HepG2 (cell line): Measurements from ENCODE around the gene RRAS. TPM values are rescaled to one million over a fixed set of nuclear protein-coding genes. Genes with fewer than 3 reads are reported as not detected.
A peak's percentile ranks its signal among the peaks of the same experiment; 100 is the strongest.

Experiments used
- GABPB1 ChIP-seq: IDR thresholded peaks from 2 replicates; pipeline ENCODE4 v1.6.1; 2016; ENCODE audit warnings: mild to moderate bottlenecking, missing genetic modification reagents, moderate library complexity, missing compliant biosample characterization
- IKZF4 ChIP-seq: sonication (generic); formaldehyde crosslinking; IDR thresholded peaks from 2 replicates; pipeline ENCODE4 v1.5.1; 2020; ENCODE audit warnings: borderline replicate concordance, mild to moderate bottlenecking, low read depth, missing genetic modification reagents; ENCODE audit errors: not compliant biosample characterization
- MIER3 ChIP-seq: IDR thresholded peaks from 2 replicates; pipeline ENCODE4 v1.6.1; 2016; ENCODE audit warnings: missing compliant biosample characterization, borderline replicate concordance
- NFKB2 ChIP-seq: sonication (generic); formaldehyde crosslinking; IDR thresholded peaks from 2 replicates; pipeline ENCODE4 v1.4.0; 2020; ENCODE audit warnings: missing genetic modification reagents, borderline replicate concordance
- SALL1 ChIP-seq: sonication (generic); formaldehyde crosslinking; IDR thresholded peaks from 2 replicates; pipeline ENCODE4 v1.8.0; 2022; ENCODE audit warnings: mild to moderate bottlenecking, missing genetic modification reagents
- SALL2 ChIP-seq: sonication (generic); formaldehyde crosslinking; IDR thresholded peaks from 2 replicates; pipeline ENCODE4 v1.8.1; 2023; ENCODE audit warnings: mild to moderate bottlenecking, missing genetic modification reagents, inconsistent platforms
- SNAI1 ChIP-seq: sonication (generic); formaldehyde crosslinking; IDR thresholded peaks from 2 replicates; pipeline ENCODE4 v1.5.0; 2020; ENCODE audit warnings: mild to moderate bottlenecking, missing genetic modification reagents, borderline replicate concordance
- SRSF9 ChIP-seq: fragments of 200-400 bp; formaldehyde crosslinking; IDR thresholded peaks from 2 replicates; pipeline ENCODE4 v1.6.1; 2018; ENCODE audit warnings: borderline replicate concordance, mild to moderate bottlenecking, low read depth, low read length; ENCODE audit not compliant: insufficient read depth, poor library complexity, severe bottlenecking
- TAF1 ChIP-seq: sonication (generic); formaldehyde crosslinking; IDR thresholded peaks from 2 replicates; pipeline ENCODE4 v1.4.0; 2020; ENCODE audit warnings: missing genetic modification reagents
- ZNF12 ChIP-seq: sonication (generic); formaldehyde crosslinking; IDR thresholded peaks from 2 replicates; pipeline ENCODE4 v1.5.0; 2020; ENCODE audit warnings: missing genetic modification reagents
- ZNF232 ChIP-seq: sonication (generic); formaldehyde crosslinking; IDR thresholded peaks from 2 replicates; pipeline ENCODE4 v1.4.0; 2020; ENCODE audit warnings: missing genetic modification reagents, borderline replicate concordance
- ZNF264 ChIP-seq: sonication (generic); formaldehyde crosslinking; IDR thresholded peaks from 2 replicates; pipeline ENCODE4 v1.4.0; 2020; ENCODE audit warnings: missing genetic modification reagents
- ZNF337 ChIP-seq: sonication (generic); formaldehyde crosslinking; IDR thresholded peaks from 2 replicates; pipeline ENCODE4 v1.5.1; 2020; ENCODE audit warnings: missing genetic modification reagents, low read depth, mild to moderate bottlenecking, borderline replicate concordance
- ZNF563 ChIP-seq: sonication (generic); formaldehyde crosslinking; IDR thresholded peaks from 2 replicates; pipeline ENCODE4 v1.8.0; 2022; ENCODE audit warnings: mild to moderate bottlenecking, moderate library complexity, missing genetic modification reagents
- ZNF766 ChIP-seq: sonication (generic); formaldehyde crosslinking; IDR thresholded peaks from 2 replicates; pipeline ENCODE4 v1.5.0; 2020; ENCODE audit warnings: missing genetic modification reagents, borderline replicate concordance
- ZSCAN12 ChIP-seq: sonication (generic); formaldehyde crosslinking; IDR thresholded peaks from 2 replicates; pipeline ENCODE4 v1.9.0; 2021; ENCODE audit warnings: mild to moderate bottlenecking, missing genetic modification reagents
- ZSCAN25 ChIP-seq: sonication (generic); formaldehyde crosslinking; IDR thresholded peaks from 2 replicates; pipeline ENCODE4 v1.8.0; 2022; ENCODE audit warnings: mild to moderate bottlenecking, missing genetic modification reagents
- polyA plus RNA-seq, 8 experiments: library from polyadenylated mRNA; depleted of rRNA in 3 of 8; stranded (reverse) in 7 of 8; unstranded in 1 of 8; fragments of >200 nt; fragmentation: Illumina TruSeq in 4 of 8; extraction: Trizol in 4 of 8; gene quantifications; 2 replicates each; pipeline versions ENCODE4 v1.2.1 to v1.2.3, GENCODE V29; 2011 to 2016; ENCODE audit warnings: low read depth in 4 of 8, missing spikeins in 1 of 8, mixed read lengths in 1 of 8; ENCODE audit not compliant: insufficient read depth in 1 of 8
- total RNA-seq, 5 experiments: library from RNA; depleted of rRNA; stranded (reverse); fragments of >200 nt; fragmentation: Illumina TruSeq; extraction: Trizol; gene quantifications; 2 replicates each; pipeline ENCODE4 v1.2.3, GENCODE V29; 2016; ENCODE audit warnings: low read depth in 1 of 5
- TF ChIP-seq, protein P1 (sequence below): fragments of 450-650 bp; IDR thresholded peaks from 2 replicates; pipeline ENCODE4 v1.6.1; 2017; ENCODE audit warnings: mild to moderate bottlenecking
- TF ChIP-seq, protein P2 (sequence below): sonication (generic); formaldehyde crosslinking; IDR thresholded peaks from 2 replicates; pipeline ENCODE4 v1.4.0; 2020; ENCODE audit warnings: mild to moderate bottlenecking, missing genetic modification reagents
- TF ChIP-seq, protein P3 (sequence below): sonication (generic); formaldehyde crosslinking; IDR thresholded peaks from 2 replicates; pipeline ENCODE4 v1.5.0; 2020; ENCODE audit warnings: missing genetic modification reagents
- TF ChIP-seq, protein P4 (sequence below): sonication (generic); IDR thresholded peaks from 2 replicates; pipeline ENCODE4 v1.6.1; 2016; ENCODE audit warnings: low read depth, borderline replicate concordance

RRAS gene
- total and polyA plus RNA-seq, 2 of the 13 experiments (the other 11 are each of a cell fraction or from before 2014, with no cell fraction given) = 1.5 to 12.0 TPM

DNA sequence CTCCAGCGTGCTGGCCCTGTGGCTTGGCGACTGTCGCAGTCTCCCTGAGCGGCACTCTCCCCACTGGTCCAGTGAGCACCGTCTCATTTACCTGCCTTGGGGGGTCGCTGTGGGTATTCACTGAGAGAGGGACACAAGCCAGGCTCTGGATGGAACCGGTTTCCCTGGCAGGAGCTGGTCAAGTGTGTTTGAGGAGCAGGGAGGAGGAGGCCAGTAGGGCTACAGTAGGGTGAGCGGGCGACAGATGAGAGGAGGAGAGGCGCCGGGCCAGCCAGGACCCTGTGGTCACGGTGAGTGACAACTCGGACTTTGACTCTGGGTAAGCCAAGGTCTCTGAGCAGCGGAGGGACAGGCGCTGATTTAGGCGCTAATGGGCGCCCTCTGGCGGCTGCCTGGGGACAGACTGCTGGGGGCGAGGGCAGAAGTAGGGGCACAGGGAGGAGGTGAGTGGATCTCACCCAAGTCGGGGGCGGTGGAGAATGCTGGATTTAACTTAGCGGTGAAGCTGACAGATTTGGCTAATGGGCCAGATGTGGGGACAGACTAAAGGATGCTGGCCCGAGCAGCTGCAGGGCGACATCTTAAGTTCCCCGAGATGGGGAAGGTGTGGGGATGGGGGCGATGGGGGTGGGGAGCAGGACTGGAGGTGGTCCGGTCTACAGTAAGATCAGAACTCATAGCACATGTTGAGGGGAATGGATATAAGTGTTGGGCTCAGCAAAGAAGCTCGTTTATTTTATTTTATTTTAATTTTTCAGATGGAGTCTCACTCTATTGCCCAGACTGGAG is 32.4 kb upstream of the RRAS start (continued):
- TF ChIP-seq ZNF337 (peak; percentile 46; the same call in 1 of the 2 replicates), ZNF264 (CRISPR knock-in tag) (peak; percentile 84), ZSCAN12 (CRISPR knock-in tag) (no peak), SRSF9 (no peak), SALL2 (CRISPR knock-in tag) (peak; percentile 62; the same call in 1 of the 2 replicates), IKZF4 (CRISPR knock-in tag) (no peak), GABPB1 (peak; percentile 60), ZNF766 (CRISPR knock-in tag) (no peak), TAF1 (CRISPR knock-in tag) (peak; percentile 63; the same call in 1 of the 2 replicates), MIER3 (peak; percentile 79; the same call in 1 of the 2 replicates), ZSCAN25 (CRISPR knock-in tag) (peak; percentile 73; the same call in 1 of the 2 replicates), ZNF563 (no peak), SNAI1 (CRISPR knock-in tag) (no peak), NFKB2 (peak; percentile 64; the same call in 1 of the 2 replicates), SALL1 (peak; percentile 79), ZNF12 (CRISPR knock-in tag) (no peak), ZNF232 (CRISPR knock-in tag) (0 out of 2 replicates have a peak, but pooled peaks have one; percentile 25)
- TF ChIP-seq, protein P1, sequence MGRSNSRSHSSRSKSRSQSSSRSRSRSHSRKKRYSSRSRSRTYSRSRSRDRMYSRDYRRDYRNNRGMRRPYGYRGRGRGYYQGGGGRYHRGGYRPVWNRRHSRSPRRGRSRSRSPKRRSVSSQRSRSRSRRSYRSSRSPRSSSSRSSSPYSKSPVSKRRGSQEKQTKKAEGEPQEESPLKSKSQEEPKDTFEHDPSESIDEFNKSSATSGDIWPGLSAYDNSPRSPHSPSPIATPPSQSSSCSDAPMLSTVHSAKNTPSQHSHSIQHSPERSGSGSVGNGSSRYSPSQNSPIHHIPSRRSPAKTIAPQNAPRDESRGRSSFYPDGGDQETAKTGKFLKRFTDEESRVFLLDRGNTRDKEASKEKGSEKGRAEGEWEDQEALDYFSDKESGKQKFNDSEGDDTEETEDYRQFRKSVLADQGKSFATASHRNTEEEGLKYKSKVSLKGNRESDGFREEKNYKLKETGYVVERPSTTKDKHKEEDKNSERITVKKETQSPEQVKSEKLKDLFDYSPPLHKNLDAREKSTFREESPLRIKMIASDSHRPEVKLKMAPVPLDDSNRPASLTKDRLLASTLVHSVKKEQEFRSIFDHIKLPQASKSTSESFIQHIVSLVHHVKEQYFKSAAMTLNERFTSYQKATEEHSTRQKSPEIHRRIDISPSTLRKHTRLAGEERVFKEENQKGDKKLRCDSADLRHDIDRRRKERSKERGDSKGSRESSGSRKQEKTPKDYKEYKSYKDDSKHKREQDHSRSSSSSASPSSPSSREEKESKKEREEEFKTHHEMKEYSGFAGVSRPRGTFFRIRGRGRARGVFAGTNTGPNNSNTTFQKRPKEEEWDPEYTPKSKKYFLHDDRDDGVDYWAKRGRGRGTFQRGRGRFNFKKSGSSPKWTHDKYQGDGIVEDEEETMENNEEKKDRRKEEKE = no peak
- TF ChIP-seq, protein P2, sequence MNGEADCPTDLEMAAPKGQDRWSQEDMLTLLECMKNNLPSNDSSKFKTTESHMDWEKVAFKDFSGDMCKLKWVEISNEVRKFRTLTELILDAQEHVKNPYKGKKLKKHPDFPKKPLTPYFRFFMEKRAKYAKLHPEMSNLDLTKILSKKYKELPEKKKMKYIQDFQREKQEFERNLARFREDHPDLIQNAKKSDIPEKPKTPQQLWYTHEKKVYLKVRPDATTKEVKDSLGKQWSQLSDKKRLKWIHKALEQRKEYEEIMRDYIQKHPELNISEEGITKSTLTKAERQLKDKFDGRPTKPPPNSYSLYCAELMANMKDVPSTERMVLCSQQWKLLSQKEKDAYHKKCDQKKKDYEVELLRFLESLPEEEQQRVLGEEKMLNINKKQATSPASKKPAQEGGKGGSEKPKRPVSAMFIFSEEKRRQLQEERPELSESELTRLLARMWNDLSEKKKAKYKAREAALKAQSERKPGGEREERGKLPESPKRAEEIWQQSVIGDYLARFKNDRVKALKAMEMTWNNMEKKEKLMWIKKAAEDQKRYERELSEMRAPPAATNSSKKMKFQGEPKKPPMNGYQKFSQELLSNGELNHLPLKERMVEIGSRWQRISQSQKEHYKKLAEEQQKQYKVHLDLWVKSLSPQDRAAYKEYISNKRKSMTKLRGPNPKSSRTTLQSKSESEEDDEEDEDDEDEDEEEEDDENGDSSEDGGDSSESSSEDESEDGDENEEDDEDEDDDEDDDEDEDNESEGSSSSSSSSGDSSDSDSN = peak; percentile 79
- TF ChIP-seq, protein P3, sequence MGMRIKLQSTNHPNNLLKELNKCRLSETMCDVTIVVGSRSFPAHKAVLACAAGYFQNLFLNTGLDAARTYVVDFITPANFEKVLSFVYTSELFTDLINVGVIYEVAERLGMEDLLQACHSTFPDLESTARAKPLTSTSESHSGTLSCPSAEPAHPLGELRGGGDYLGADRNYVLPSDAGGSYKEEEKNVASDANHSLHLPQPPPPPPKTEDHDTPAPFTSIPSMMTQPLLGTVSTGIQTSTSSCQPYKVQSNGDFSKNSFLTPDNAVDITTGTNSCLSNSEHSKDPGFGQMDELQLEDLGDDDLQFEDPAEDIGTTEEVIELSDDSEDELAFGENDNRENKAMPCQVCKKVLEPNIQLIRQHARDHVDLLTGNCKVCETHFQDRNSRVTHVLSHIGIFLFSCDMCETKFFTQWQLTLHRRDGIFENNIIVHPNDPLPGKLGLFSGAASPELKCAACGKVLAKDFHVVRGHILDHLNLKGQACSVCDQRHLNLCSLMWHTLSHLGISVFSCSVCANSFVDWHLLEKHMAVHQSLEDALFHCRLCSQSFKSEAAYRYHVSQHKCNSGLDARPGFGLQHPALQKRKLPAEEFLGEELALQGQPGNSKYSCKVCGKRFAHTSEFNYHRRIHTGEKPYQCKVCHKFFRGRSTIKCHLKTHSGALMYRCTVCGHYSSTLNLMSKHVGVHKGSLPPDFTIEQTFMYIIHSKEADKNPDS (CRISPR knock-in tag) = no peak
- TF ChIP-seq, protein P4, sequence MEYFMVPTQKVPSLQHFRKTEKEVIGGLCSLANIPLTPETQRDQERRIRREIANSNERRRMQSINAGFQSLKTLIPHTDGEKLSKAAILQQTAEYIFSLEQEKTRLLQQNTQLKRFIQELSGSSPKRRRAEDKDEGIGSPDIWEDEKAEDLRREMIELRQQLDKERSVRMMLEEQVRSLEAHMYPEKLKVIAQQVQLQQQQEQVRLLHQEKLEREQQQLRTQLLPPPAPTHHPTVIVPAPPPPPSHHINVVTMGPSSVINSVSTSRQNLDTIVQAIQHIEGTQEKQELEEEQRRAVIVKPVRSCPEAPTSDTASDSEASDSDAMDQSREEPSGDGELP = peak; percentile 61; the same call in 1 of the 2 replicates
